HG02798 (cell line): Measurements from ENCODE around the gene NANOS1.
"Not testable (repeated sequence)": the region's sequence is repeated elsewhere in the genome, so short reads cannot be mapped to it uniquely, and the experiment has no call there.

Source experiments
- ATAC-seq: cut with Tn5 transposase; IDR thresholded peaks from one replicate; pipeline ENCODE4 v1.9.1; 2021; ENCODE audit warnings: mild to moderate bottlenecking; ENCODE audit not compliant: unreplicated experiment, poor library complexity

Gene NANOS1

GRCh38 chr10:119006451-119007210 lies 22.9 kb upstream of the NANOS1 start:
- ATAC-seq: no peak

GRCh38 chr10:119007211-119007574 lies 22.3 kb upstream of the NANOS1 start:
- ATAC-seq: no peak

- no peak for ATAC-seq
Measured at GRCh38 chr10:119020627-119020946, 8.9 kb upstream of the NANOS1 start.

- no peak for ATAC-seq
Measured at GRCh38 chr10:119022846-119023552, 6.5 kb upstream of the NANOS1 start.

- no peak for ATAC-seq
Measured at GRCh38 chr10:119023553-119023868, 6.0 kb upstream of the NANOS1 start.

GRCh38 chr10:119024882-119025281 lies 4.6 kb upstream of the NANOS1 start:
- ATAC-seq: no peak

- no peak for ATAC-seq
Measured at GRCh38 chr10:119025336-119025735, 4.2 kb upstream of the NANOS1 start.

GRCh38 chr10:119025776-119026175 lies 3.7 kb upstream of the NANOS1 start:
- no peak for ATAC-seq

GRCh38 chr10:119026301-119027110 lies 3.0 kb upstream of the NANOS1 start:
- ATAC-seq: no peak

- ATAC-seq: not testable (repeated sequence)
Measured at GRCh38 chr10:119028445-119028899, 1.0 kb upstream of the NANOS1 start.

GRCh38 chr10:119028900-119029612 lies 458 bp upstream of the NANOS1 start:
- peak; percentile 78 for ATAC-seq

GRCh38 chr10:119030421-119031250 lies 1.1 kb downstream of the NANOS1 start:
- peak; percentile 43 for ATAC-seq

- ATAC-seq: no peak
Measured at GRCh38 chr10:119031496-119032059, 2.1 kb downstream of the NANOS1 start.

GRCh38 chr10:119039161-119039560 lies 9.6 kb downstream of the NANOS1 start:
- ATAC-seq: no peak

GRCh38 chr10:119041326-119041725 lies 11.8 kb downstream of the NANOS1 start:
- no peak for ATAC-seq

- ATAC-seq: no peak
Measured at GRCh38 chr10:119042169-119042568, 12.7 kb downstream of the NANOS1 start.

GRCh38 chr10:119045561-119045960 lies 16.0 kb downstream of the NANOS1 start:
- ATAC-seq: no peak

GRCh38 chr10:119049361-119049760 lies 19.8 kb downstream of the NANOS1 start:
- ATAC-seq: no peak

GRCh38 chr10:119049777-119050176 lies 20.3 kb downstream of the NANOS1 start:
- ATAC-seq: no peak
